HUES48 (cell line): ENCODE measurements around the gene BICD1.
"Not testable (repeated sequence)": the region's sequence is repeated elsewhere in the genome, so short reads cannot be mapped to it uniquely, and the experiment has no call there.

ENCODE experiments used
- H3K27ac ChIP-seq: one replicate; pipeline ENCODE4 v1.7.0; 2013; ENCODE audit warnings: low read depth, low read length, inconsistent platforms
- H3K27me3 ChIP-seq: 2 replicates; pipeline ENCODE4 v1.6.1; 2013; ENCODE audit warnings: mild to moderate bottlenecking, low read length; ENCODE audit not compliant: control insufficient read depth, insufficient read depth
- H3K36me3 ChIP-seq: 2 replicates; pipeline ENCODE4 v1.6.1; 2013; ENCODE audit warnings: low read length; ENCODE audit not compliant: control insufficient read depth, insufficient read depth
- H3K4me1 ChIP-seq: 2 replicates; pipeline ENCODE4 v1.6.1; 2013; ENCODE audit warnings: mild to moderate bottlenecking, low read length; ENCODE audit not compliant: control insufficient read depth, insufficient read depth
- H3K4me3 ChIP-seq: 2 replicates; pipeline ENCODE4 v1.5.1; 2013; ENCODE audit warnings: mild to moderate bottlenecking, low read depth, low read length
- H3K9ac ChIP-seq: 2 replicates; pipeline ENCODE4 v1.6.1; 2013; ENCODE audit warnings: mild to moderate bottlenecking, low read depth, low read length, moderate library complexity
- H3K9me3 ChIP-seq: 2 replicates; pipeline ENCODE4 v1.6.1; 2013; ENCODE audit warnings: low read length; ENCODE audit not compliant: control insufficient read depth, insufficient read depth

BICD1 gene

GRCh38 chr12:32187127-32187526 is 80.5 kb downstream of the BICD1 start:
- not testable (repeated sequence) for H3K27ac ChIP-seq, H3K9ac ChIP-seq, H3K9me3 ChIP-seq

GRCh38 chr12:32191445-32191844 is 84.8 kb downstream of the BICD1 start:
- H3K9ac ChIP-seq = no peak overlapping the region
- no peaks in the 10 kb centered on the region for H3K4me1 ChIP-seq
- peaks cover 44% of the 10 kb centered on the region for H3K36me3 ChIP-seq
- H3K27me3 ChIP-seq = no peaks in the 10 kb centered on the region
- no peak overlapping the region for H3K4me3 ChIP-seq
- no peak overlapping the region for H3K27ac ChIP-seq
- H3K9me3 ChIP-seq = peaks cover 34% of the 10 kb centered on the region

More at GRCh38 chr12:32187127-32187526, 80.5 kb downstream of the BICD1 start:
- H3K27me3 ChIP-seq, H3K4me1 ChIP-seq, H3K4me3 ChIP-seq: not testable (repeated sequence)
- H3K36me3 ChIP-seq = peaks cover 46% of the 10 kb centered on the region

- H3K9ac ChIP-seq = no peak overlapping the region
- no peak overlapping the region for H3K27ac ChIP-seq
- H3K36me3 ChIP-seq = peaks cover 20% of the 10 kb centered on the region
- no peak overlapping the region for H3K4me3 ChIP-seq
- no peaks in the 10 kb centered on the region for H3K4me1 ChIP-seq
- H3K9me3 ChIP-seq = peaks cover 45% of the 10 kb centered on the region
- H3K27me3 ChIP-seq = no peaks in the 10 kb centered on the region
Measured at GRCh38 chr12:32196250-32197198, 89.9 kb downstream of the BICD1 start.

- Histone ChIP-seq H3K4me1 (no peaks in the 10 kb centered on the region), H3K27me3 (no peaks in the 10 kb centered on the region), H3K36me3 (peaks cover 15% of the 10 kb centered on the region), H3K9ac (no peak overlapping the region), H3K9me3 (peaks cover 40% of the 10 kb centered on the region), H3K4me3 (no peak overlapping the region), H3K27ac (no peak overlapping the region)
Measured at GRCh38 chr12:32197421-32197820, 90.8 kb downstream of the BICD1 start.

GRCh38 chr12:32198555-32198954 is 91.9 kb downstream of the BICD1 start:
- H3K27me3 ChIP-seq = no peaks in the 10 kb centered on the region
- H3K4me3 ChIP-seq = no peak overlapping the region
- peaks cover 4% of the 10 kb centered on the region for H3K36me3 ChIP-seq
- H3K9ac ChIP-seq = no peak overlapping the region
- no peak overlapping the region for H3K27ac ChIP-seq
- peaks cover 32% of the 10 kb centered on the region for H3K9me3 ChIP-seq
- H3K4me1 ChIP-seq = no peaks in the 10 kb centered on the region

- Histone ChIP-seq H3K9me3 (peaks cover 14% of the 10 kb centered on the region), H3K27me3 (no peaks in the 10 kb centered on the region), H3K4me1 (no peaks in the 10 kb centered on the region; the same call in 1 of the 2 replicates), H3K4me3 (no peak overlapping the region), H3K9ac (no peak overlapping the region), H3K27ac (no peak overlapping the region), H3K36me3 (no peaks in the 10 kb centered on the region; the same call in 1 of the 2 replicates)
Measured at GRCh38 chr12:32201096-32201495, 94.4 kb downstream of the BICD1 start.

- Histone ChIP-seq H3K36me3 (no peaks in the 10 kb centered on the region; the same call in 1 of the 2 replicates), H3K27me3 (no peaks in the 10 kb centered on the region), H3K27ac (no peak overlapping the region), H3K9ac (no peak overlapping the region), H3K4me3 (no peak overlapping the region), H3K4me1 (peaks cover 5% of the 10 kb centered on the region), H3K9me3 (peaks cover 10% of the 10 kb centered on the region; the same call in 1 of the 2 replicates)
Measured at GRCh38 chr12:32201976-32202375, 95.3 kb downstream of the BICD1 start.

- Histone ChIP-seq H3K27me3 (no peaks in the 10 kb centered on the region), H3K9me3 (no peaks in the 10 kb centered on the region), H3K4me1 (peaks cover 22% of the 10 kb centered on the region), H3K36me3 (no peaks in the 10 kb centered on the region; the same call in 1 of the 2 replicates), H3K27ac (no peak overlapping the region), H3K4me3 (no peak overlapping the region), H3K9ac (no peak overlapping the region)
Measured at GRCh38 chr12:32205731-32206130, 99.1 kb downstream of the BICD1 start.

- no peaks in the 10 kb centered on the region for H3K27me3 ChIP-seq
- H3K9me3 ChIP-seq = no peaks in the 10 kb centered on the region
- peaks cover 7% of the 10 kb centered on the region for H3K36me3 ChIP-seq
- H3K27ac ChIP-seq = no peak overlapping the region
- H3K4me3 ChIP-seq = no peak overlapping the region
- peaks cover 30% of the 10 kb centered on the region for H3K4me1 ChIP-seq
- H3K9ac ChIP-seq = no peak overlapping the region
Measured at GRCh38 chr12:32208355-32208754, 101.7 kb downstream of the BICD1 start.

- Histone ChIP-seq H3K27ac (no peak overlapping the region), H3K27me3 (no peaks in the 10 kb centered on the region), H3K4me1 (peaks cover 30% of the 10 kb centered on the region)
Measured at GRCh38 chr12:32211066-32211899, 104.6 kb downstream of the BICD1 start.

GRCh38 chr12:32211900-32212156 is 105.2 kb downstream of the BICD1 start:
- Histone ChIP-seq H3K4me3 (no peak overlapping the region), H3K9ac (no peak overlapping the region), H3K4me1 (peaks cover 27% of the 10 kb centered on the region), H3K27ac (no peak overlapping the region), H3K9me3 (no peaks in the 10 kb centered on the region), H3K36me3 (peaks cover 18% of the 10 kb centered on the region), H3K27me3 (no peaks in the 10 kb centered on the region)

More at GRCh38 chr12:32211066-32211899, 104.6 kb downstream of the BICD1 start:
- H3K9me3 ChIP-seq = no peaks in the 10 kb centered on the region
- no peak overlapping the region for H3K9ac ChIP-seq
- H3K36me3 ChIP-seq = peaks cover 12% of the 10 kb centered on the region
- H3K4me3 ChIP-seq = no peak overlapping the region
